Stimulated activated CD8-positive, alpha-beta memory T cell treated with anti-CD3 and anti-CD28 coated beads, Interleukin-12 subunit alpha, Interleukin-12 subunit beta, amount 100 ng/mL, for 24 hours (primary cell): ENCODE results near the gene ZACN.

Source experiments
- DNase-seq: peaks from one replicate; pipeline ENCODE4 v3.0.0-alpha.2; 2020; ENCODE audit errors: extremely low read depth

The ZACN gene

GRCh38 chr17:76131692-76132573 lies 53.0 kb downstream of the ZACN start:
- no peak for DNase-seq
